Amniotic stem cell (primary cell): ENCODE data around the gene IDH2.
"Not testable (repeated sequence)": the region's sequence is repeated elsewhere in the genome, so short reads cannot be mapped to it uniquely, and the experiment has no call there.

ENCODE experiments used
- DNase-seq: peaks from one replicate; lab custom pipeline; 2025; lab: John Stamatoyannopoulos, UW

IDH2 gene

DNA sequence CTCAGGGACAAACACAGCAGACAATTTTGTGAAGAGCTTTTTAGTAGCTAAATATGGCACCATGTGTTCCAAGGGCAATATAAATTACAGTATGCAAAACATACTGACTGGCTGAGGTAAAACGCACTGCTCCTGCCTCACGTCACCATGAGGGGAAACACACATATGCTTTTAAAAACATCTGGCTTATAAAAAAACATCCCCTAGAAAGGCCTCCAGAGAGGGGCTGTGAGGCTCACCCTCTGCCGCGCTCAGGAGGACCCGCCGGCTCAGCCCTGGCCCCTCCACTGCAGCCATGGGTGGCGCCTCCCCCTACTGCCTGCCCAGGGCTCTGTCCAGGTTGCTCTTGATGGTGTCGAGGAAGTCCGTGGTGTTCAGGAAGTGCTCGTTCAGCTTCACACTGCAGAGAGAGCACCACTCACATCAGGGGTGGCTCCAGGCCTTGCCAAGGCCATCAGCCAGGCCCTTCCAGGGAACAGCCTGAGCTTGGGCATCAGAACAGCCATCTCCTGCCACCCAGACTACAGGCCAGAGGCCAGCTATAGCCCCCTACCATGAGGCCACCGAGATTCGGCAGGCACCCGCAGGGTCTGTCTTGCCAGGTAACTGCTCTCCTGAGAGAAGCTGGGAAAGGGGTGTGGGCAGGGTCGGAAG is 18.2 kb downstream of the IDH2 start:
- no peak for DNase-seq

DNA sequence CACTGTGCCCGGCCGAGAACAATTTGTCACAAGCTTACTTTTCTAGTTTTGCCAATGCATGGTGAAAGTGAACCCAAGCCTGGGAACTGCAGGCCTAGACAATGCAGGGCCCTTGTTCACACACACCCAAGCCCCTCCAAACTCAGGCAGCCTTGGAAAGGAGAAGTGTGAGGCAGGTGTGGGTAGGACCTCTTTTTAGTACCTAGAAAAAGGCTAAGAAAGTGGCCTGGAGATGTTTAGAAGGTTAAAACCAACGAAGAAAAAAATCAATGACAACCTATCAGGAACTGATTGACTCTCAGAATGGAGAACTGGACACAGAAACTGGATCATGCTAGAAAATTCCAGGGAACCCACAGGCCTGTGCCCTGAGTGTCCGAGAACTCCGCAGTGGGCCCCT is 18.8 kb downstream of the IDH2 start:
- DNase-seq, result no peak

DNA sequence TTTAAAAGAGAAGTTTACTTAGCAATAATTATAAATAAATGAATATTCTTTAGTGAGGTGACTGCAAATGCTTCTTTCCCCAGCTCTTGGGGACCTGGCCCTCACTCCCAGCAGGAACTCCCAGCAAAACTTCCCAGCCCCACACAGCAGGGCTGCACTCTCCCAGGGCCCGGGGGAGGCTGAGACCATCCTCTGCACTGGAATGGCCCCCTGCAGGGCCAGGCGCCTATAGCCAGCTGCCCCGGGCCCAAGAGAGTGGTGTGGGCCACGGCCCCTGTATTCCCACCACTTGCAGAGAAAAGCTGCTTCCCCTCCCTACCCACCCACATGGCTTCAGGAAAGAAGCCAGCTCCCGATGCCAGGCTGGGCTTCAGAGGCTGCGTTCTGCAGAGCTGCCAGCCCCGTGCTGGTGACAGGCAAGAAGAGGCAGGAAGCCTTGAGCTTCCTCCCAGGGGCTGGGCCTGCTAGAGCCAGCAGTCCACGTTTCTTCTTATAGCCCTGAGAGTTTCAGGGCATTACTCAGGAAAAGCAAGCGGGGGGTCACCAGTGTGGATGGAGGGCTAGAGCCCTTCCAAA is 20.0 kb downstream of the IDH2 start:
- no peak for DNase-seq

DNA sequence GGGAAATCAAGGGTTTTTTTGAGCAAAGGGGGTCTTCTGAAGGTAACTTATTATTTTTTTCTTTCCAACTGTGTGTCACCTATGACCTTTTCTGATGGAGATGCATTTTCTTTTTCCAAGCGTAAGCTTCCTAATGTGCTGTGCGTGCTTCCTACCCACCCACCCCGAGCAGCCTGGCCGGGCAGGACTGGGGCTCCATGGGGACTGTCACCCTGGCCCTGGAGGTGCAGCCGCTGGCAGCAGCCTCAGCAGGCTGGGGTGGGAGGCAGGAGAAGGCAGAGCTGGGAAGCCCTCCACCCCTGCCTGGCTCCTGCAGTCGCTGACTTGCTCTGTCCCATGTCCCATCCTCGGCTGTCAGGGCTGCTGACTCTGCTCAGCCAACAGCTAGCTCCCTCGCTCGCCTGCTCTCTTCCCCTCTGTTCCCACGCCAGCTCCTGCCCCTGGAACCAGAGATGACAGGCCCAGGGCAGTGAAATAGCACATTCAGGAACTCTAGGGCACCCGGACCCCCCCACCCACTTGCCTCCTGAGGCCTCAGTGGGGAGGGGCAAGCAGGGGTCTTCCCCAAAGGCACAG is 21.4 kb downstream of the IDH2 start:
- no peak for DNase-seq

DNA sequence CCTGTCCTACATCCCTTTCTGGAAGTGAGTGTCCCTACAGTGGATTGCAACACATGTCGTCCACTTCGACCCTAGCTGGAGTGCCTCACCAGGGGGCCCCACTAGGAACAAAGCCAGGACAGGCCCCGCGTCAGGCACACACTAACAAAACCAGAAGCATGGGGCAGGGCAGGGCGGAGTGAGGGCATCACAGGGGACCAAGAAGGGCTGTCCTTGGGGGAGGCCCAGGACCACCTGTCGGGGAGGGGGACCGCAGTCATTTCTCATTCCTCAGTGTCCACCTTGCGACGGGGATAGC is 21.9 kb downstream of the IDH2 start:
- no peak for DNase-seq

DNA sequence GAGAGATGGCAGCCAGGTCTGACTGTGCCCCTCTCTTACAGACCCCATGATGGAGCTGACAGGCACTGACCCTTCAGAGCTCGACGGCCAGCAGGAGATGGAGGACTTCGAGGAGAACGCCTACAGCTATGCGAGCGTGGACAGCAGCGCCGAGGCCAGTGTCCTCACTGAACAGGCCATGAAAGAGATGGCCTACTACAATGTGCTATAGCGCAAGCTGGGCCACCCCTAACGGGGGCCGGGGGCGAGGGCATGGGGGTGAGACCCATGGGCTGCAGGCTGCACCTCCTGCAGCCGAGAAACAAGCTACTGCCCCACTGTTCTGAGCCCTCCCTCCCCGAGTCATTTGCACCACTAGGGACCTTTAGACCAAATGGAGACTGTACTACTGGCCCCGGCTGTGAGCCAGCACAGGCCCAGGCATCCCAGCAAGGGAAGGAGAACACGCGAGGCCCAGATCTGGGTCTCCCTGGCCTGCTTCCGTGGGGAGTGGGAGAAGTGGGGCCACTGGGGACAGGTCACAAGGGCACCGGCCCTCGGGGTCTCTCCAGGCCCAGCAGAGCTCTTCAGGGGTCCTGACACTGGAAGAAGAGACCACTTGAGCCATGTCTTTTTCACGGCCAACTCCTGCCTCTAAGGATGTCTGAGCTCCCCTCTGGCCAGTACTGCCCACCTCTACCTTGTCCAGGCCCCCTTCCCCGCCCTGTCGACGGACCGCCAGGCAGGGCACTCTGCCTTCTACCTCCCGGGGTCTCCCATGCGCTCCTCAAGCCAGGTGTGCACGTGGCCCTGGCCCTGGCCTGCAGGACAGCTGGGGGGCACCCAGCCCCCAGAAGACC is 22.4 kb downstream of the IDH2 start:
- DNase-seq, result no peak

DNA sequence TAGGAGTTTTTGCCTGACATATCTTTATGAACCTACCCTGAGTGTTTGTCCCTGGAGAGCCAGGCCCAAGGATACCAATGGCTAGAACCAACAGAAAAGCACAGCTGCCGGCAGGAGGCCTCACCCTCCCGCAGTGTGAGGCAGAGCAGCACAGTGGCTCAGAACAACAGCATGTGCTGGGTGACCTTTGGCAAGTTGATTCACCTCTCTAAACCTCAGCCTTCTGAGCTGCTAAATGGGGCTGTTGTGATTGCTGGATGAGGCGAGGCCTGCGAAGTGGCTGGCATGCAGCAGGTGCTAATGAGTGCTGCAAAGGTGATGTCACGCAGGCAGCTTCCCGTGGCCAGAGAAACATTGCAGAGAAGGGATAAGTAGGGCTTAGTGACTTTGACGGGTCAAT is 23.3 kb downstream of the IDH2 start:
- DNase-seq, result no peak

DNA sequence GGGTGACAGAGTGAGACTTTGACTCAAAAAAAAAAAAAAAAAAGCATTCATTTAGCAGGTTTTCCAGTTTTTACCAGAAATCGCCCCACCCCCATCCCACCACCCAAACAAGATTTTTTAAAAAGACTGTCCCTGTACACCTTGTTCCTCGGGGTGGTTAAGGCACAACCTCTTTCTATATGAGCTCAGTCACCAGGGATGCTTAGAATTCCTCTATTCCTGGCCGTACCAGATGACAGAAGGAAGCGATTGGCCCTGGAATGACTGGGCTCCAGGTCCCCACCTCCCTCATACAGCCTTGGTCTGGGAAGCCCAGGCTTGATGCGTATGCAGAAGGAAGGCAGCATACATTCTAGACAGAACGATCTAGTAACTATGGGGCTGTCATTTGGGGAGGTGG is 25.6 kb downstream of the IDH2 start:
- no peak for DNase-seq

DNA sequence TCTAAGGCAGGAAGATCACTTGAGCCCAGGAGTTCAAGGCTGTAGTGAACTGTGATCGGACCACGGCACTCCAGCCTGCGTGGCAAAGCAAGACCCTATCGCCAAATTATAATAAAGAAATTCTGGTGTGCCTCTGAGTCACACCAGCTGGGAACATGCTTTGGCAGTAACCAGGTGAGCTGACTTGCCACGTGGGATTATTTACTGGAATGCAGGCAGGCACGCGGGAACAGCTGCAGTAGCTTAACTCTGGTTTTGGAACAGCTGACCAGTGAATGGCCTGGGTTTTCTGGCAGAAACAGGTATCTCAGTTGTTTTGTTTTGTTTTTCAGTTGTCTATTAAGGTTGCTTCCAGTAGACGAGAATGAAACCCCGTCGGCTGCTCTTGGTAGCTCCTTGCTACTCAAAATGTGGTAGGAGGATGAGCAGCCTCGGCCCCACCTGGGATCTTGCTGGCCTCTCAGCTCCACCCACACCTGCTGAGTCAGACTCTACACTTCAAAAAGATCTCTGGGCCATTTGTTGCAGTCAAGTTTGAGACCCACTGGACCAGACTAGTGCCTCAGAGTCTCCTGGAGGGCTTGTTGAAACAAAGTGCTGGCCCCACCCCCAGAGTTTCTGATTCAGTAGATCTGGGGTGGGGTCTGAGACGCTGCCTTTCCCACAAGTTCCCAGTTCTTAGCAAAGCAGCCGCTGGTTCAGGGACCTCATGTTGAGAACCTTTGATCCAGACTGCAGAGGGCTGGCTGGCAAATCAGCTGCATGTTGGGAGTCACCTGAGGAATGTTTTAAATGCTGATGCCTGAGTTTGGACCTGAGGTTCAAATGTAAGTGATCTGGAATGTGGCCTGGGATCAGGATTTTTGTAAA is 26.6 kb downstream of the IDH2 start:
- no peak for DNase-seq

DNA sequence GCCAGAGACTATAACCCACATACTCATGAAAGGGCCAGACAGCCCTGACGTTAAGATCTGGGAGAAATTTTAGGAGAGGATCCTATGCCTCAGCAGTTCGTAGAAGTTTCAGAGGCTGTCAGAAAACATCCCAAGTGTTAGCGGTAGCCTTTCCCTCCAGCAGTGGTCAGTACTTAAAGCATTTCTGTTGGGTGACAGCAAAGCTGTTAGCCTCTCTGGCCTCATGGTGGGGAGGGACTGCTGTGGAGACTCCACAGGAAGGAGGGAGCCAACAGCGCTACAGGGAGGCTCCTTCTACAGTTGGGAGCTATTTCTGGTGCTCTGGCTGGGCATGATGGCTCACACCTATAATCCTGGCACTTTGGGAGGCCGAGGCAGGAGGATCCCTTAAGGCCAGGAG is 27.4 kb downstream of the IDH2 start:
- DNase-seq, result no peak

DNA sequence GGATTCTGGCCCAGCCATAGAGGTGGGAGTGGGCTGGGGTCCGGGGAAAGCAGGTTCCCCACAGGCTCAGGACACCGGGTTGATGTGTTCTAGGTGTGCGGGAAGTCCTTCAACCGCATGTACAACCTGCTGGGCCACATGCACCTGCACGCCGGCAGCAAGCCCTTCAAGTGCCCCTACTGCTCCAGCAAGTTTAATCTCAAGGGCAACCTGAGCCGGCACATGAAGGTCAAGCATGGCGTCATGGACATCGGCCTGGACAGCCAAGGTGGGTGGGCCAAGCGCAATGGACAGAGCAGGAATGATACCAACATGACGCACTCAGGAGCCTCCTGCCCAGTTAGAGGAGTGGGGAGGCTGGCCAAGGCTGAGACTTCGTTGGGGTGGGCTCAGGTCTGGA is 28.2 kb downstream of the IDH2 start:
- DNase-seq, result no peak

DNA sequence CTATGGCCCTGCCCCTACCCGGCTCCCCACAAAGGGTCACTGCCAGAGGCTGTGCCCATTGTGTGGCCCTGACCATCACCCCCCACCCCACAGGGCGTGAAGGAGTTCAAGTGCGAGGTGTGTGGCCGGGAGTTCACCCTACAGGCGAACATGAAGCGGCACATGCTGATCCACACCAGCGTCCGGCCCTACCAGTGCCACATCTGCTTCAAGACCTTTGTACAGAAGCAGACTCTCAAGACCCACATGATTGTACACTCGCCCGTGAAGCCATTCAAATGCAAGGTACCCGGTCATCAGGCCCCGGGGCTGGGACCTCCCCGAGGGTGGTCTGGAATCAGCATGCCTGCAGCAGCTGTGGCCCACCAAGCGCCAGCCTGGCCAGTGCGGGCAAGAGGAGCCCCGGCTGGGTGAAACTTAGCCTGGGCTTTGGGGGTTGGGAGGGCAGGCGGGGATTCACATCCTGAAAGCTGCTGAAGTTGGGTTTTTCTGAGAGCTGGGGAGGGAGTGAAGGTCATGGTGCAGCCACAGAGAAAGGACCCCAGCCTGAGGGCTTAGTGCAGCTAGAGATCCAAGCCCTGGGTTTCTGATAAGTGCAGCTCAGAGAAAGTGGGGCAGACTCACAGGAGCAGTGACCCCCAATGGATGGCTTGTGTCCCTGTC is 29.2 kb downstream of the IDH2 start:
- DNase-seq, result no peak

DNA sequence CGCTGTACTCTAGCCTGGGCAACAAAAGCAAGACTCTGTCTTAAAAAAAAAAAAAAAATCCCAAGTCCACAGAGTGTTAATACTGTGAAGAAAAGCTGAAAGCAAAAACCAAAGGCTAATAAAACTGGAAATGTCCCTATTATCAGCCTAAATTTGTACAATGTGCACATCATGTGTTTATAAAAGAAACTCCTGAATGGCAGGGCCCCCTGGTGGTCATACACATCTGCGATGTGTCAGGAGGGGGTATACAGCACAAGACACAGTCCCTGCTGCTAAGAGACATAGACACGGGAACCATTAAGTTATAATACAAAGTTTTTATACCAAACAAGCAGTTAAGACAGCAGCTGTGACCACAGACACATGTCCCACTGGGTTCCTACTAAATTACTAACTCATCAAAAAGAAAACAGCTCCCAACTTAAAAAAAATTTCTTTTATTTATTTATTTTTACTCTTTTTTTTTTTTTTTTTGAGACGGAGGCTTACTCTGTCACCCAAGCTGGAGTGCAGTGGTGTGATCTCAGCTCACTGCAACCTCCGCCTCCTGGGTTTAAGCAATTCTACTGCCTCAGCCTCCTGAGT is 31.0 kb downstream of the IDH2 start:
- DNase-seq, result peak; percentile 77

DNA sequence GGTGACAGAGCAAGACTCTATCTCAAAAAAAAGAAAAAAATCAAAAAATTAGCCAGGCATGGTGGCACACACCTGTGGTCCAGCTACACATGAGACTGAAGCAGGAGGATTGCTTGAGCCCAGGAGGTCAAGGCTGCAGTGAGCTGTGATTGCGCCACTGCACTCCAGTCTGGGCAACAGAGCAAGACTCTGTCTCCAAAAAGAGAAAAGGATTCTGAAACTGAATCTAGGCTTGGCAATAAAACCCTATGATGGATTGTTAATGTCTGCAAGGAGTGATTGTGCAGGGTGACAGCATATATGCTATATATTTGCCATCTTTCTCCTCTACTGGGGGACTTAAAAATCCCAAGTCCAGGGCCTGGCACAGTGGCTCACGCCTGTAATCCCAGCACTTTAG is 31.6 kb downstream of the IDH2 start:
- DNase-seq, result not testable (repeated sequence)

DNA sequence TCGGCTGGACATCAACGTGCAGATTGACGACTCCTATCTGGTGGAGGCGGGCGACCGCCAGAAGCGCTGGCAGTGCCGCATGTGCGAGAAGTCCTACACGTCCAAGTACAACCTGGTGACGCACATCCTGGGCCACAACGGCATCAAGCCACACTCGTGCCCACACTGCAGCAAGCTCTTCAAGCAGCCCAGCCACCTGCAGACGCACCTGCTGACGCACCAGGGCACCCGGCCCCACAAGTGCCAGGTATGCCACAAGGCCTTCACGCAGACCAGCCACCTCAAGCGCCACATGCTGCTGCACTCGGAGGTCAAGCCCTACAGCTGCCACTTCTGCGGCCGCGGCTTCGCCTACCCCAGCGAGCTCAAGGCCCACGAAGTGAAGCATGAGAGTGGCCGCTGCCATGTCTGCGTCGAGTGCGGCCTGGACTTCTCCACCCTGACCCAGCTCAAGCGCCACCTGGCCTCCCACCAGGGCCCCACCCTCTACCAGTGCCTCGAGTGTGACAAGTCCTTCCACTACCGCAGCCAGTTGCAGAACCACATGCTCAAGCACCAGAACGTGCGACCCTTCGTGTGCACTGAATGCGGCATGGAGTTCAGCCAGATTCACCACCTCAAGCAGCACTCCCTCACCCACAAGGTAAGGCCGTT is 34.2 kb downstream of the IDH2 start:
- no peak for DNase-seq

DNA sequence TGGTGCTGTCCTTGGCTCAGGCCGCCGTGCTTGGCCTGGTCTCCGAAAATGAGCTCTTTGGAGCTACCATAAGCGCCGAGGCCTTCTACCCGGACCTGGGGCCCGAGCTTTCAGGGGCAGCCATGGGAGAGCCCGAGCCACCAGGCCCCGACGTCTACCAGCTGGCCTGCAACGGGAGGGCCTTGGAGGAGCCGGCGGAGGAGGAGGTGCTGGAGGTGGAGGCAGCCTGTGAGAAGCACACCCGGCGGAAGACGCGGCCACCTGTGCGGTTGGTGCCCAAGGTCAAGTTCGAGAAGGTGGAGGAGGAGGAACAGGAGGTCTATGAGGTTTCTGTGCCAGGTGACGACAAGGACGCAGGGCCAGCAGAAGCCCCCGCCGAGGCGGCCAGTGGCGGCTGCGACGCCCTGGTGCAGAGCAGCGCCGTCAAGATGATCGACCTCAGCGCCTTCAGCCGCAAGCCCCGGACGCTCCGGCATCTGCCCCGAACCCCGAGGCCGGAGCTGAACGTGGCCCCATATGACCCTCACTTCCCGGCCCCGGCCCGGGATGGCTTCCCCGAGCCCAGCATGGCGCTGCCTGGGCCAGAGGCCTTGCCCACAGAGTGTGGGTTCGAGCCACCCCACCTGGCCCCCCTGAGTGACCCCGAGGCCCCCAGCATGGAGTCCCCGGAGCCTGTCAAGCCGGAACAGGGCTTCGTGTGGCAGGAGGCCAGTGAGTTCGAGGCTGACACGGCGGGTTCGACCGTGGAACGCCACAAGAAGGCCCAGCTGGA is 34.9 kb downstream of the IDH2 start:
- no peak for DNase-seq

DNA sequence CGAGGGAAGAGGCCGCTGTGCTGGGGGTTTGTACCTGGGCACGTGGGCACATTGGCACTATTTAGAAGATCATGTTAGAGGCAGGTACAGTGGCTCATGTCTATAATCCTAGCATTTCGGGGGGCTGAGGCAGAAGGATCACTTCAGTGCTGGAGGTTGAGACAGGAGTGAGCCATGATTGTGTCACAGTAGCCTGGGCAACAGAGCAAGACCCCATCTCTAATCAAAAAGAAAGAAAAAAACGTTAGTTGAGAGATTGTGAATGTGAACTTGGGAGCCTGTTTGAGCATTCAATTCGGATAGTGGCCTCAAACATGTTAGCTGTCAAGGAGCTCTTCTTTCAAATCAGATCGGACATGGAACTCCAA is 36.6 kb downstream of the IDH2 start:
- DNase-seq, result no peak

DNA sequence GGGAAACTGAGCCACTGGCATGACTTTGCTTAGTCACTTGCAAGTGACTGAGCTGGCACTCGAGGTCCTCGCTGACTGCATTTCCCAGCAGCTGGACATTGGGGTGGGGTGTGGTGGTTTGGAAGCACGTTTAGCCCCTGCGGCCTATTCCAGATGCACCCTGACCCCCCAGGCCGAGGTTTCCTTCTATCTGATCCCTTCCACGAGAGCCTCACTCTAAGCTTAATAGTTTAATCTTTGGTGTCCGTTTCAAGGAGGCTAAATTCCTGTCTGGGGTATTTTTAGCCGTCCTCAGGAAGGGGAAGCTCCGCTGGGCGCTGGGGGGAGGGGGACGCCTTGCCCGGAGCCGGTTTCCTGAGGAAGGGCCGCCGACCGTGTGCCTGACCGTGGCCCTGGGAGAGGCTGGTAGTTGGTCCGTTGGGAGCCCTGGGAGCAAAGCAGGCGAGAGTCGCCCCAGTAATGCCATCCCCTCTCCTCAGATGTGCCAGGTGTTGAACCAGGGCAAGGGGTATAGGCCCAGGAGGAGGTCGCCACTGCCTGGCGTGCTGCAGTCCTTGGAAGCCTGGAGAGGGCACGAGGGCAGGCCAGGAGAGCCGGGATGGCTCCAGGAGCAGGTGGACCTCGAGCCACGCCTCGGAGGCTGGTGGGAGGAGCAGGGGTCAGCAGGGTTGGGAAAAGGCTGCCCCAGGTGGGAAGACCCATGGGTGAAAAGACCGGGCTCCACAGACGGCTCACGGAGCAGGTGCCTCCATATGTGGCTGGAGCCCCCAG is 37.2 kb downstream of the IDH2 start:
- no peak for DNase-seq

DNA sequence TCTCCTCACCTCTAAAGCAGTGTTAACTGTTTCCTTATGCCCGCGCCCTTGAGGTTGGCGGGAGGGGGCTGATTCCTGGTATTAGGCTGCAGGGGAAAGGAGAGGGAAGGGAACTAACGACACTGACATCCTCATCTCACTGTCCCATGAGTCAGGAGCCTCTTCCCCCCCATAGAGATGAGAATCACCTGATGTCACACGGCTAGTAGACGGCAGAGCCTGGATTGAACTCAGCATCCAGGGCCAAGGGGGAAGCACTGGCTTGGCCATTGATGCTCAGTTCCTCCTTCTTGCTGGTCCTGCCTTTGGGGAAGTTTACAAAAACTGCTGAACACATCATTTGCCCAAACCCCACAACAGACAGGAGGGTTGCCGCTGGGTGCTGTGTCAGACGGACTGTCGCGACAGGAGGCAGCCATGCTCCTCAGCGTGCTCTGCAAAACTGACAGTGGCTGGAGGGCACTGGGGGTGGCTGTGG is 38.5 kb downstream of the IDH2 start:
- no peak for DNase-seq
